Mucosa of rectum (tissue), 2 donors: ENCODE measurements around the gene LGALS1.
"Not testable (repeated sequence)": the region's sequence is repeated elsewhere in the genome, so short reads cannot be mapped to it uniquely, and the experiment has no call there.

Experiments used
- H3K27ac ChIP-seq, 2 donors: one replicate each; pipeline ENCODE4 v1.7.0; 2013; ENCODE audit warnings: inconsistent platforms in 2 of 2, low read depth in 2 of 2, low read length in 2 of 2
- H3K27me3 ChIP-seq, 2 donors: one replicate each; pipeline ENCODE4 v1.7.0; 2013; ENCODE audit warnings: low read length in 2 of 2; ENCODE audit not compliant: control insufficient read depth in 2 of 2, insufficient read depth in 2 of 2
- H3K36me3 ChIP-seq, 2 donors: one replicate each; pipeline ENCODE4 v1.7.0; 2013; ENCODE audit warnings: low read length in 2 of 2; ENCODE audit not compliant: control insufficient read depth in 2 of 2, insufficient read depth in 2 of 2
- H3K4me1 ChIP-seq, 2 donors: one replicate each; pipeline ENCODE4 v1.7.0; 2013; ENCODE audit warnings: low read length in 2 of 2, mild to moderate bottlenecking in 1 of 2; ENCODE audit not compliant: control insufficient read depth in 2 of 2, insufficient read depth in 2 of 2
- H3K4me3 ChIP-seq, 2 donors: one replicate each; pipeline ENCODE4 v1.7.0; 2013; ENCODE audit warnings: low read length in 2 of 2
- H3K9ac ChIP-seq, 2 donors: one replicate each; pipeline ENCODE4 v1.7.0; 2013; ENCODE audit warnings: low read length in 2 of 2, low read depth in 1 of 2, mild to moderate bottlenecking in 1 of 2
- H3K9me3 ChIP-seq, 2 donors: one replicate each; pipeline ENCODE4 v1.7.0; 2013; ENCODE audit warnings: low read length in 2 of 2; ENCODE audit not compliant: control insufficient read depth in 2 of 2
- donor health status: healthy.
- donor health status: Normal muscosa, but diverticular disease.

The LGALS1 gene

GRCh38 chr22:37684803-37685615 is 9.6 kb downstream of the LGALS1 start:
- Histone ChIP-seq H3K27me3 (no peaks in the 10 kb centered on the region), H3K27ac (peak overlapping the region; percentile 90 to 92), H3K4me1 (peaks cover 44 to 56% of the 10 kb centered on the region in 2 donors), H3K9me3 (no peaks in the 10 kb centered on the region), H3K4me3 (peak overlapping the region; percentile 17 to 44), H3K9ac (peak overlapping the region; percentile 47 to 97), H3K36me3 (peaks cover 7 to 14% of the 10 kb centered on the region in 2 donors)

GRCh38 chr22:37686002-37686982 is 10.9 kb downstream of the LGALS1 start, which contains the start of gene NOL12:
Gene NOL12, plus strand, starts transcription at chr22:37686343. Its CDS starts 50 bp downstream, at chr22:37686393.
- no peaks in the 10 kb centered on the region for H3K9me3 ChIP-seq
- peak within 1 kb of the TSS; percentile 92 to 97 for H3K9ac ChIP-seq
- H3K4me1 ChIP-seq, result peaks cover 40 to 53% of the 10 kb centered on the region in 2 donors
- peak within 1 kb of the TSS; percentile 90 to 92 for H3K27ac ChIP-seq
- no peaks in the 10 kb centered on the region for H3K27me3 ChIP-seq
- H3K36me3 ChIP-seq, result peaks cover 12 to 25% of the 10 kb centered on the region in 2 donors
- peak within 1 kb of the TSS; percentile 99 for H3K4me3 ChIP-seq

GRCh38 chr22:37690407-37690806 is 15.0 kb downstream of the LGALS1 start:
- Histone ChIP-seq H3K4me3 (no peak overlapping the region), H3K9ac (no peak overlapping the region), H3K4me1 (peaks cover 32 to 35% of the 10 kb centered on the region in 2 donors), H3K36me3 (peaks cover 29 to 50% of the 10 kb centered on the region in 2 donors), H3K9me3 (no peaks in the 10 kb centered on the region), H3K27me3 (no peaks in the 10 kb centered on the region), H3K27ac (no peak overlapping the region)

- no peak overlapping the region for H3K27ac ChIP-seq
- no peaks in the 10 kb centered on the region for H3K27me3 ChIP-seq
- H3K9ac ChIP-seq, result no peak overlapping the region
- H3K4me1 ChIP-seq, result peaks cover 26 to 32% of the 10 kb centered on the region in 2 donors
- H3K36me3 ChIP-seq, result peaks cover 29 to 53% of the 10 kb centered on the region in 2 donors
- no peak overlapping the region for H3K4me3 ChIP-seq
- H3K9me3 ChIP-seq, result no peaks in the 10 kb centered on the region
These were observed 15.6 kb downstream of the LGALS1 start for GRCh38 chr22:37690901-37691504.

GRCh38 chr22:37692627-37693285 is 17.3 kb downstream of the LGALS1 start:
- H3K27ac ChIP-seq, result no peak overlapping the region
- no peaks in the 10 kb centered on the region for H3K9me3 ChIP-seq
- no peak overlapping the region for H3K9ac ChIP-seq
- H3K4me3 ChIP-seq, result no peak overlapping the region
- peaks cover 29 to 53% of the 10 kb centered on the region in 2 donors for H3K36me3 ChIP-seq
- no peaks in the 10 kb centered on the region for H3K27me3 ChIP-seq
- peaks cover 23 to 27% of the 10 kb centered on the region in 2 donors for H3K4me1 ChIP-seq

GRCh38 chr22:37694131-37694530 is 18.7 kb downstream of the LGALS1 start:
- not testable (repeated sequence) for H3K9ac ChIP-seq, H3K9me3 ChIP-seq, H3K27ac ChIP-seq, H3K27me3 ChIP-seq, H3K4me3 ChIP-seq
- Histone ChIP-seq H3K36me3 (peaks cover 23 to 41% of the 10 kb centered on the region in 2 donors), H3K4me1 (peaks cover 11 to 16% of the 10 kb centered on the region in 2 donors)

- H3K27ac ChIP-seq, H3K9me3 ChIP-seq, H3K27me3 ChIP-seq, H3K9ac ChIP-seq: not testable (repeated sequence)
- Histone ChIP-seq H3K4me1 (peaks cover 9 to 14% of the 10 kb centered on the region in 2 donors), H3K36me3 (peaks cover 18 to 28% of the 10 kb centered on the region in 2 donors), H3K4me3 (peak overlapping the region; percentile 29 to 57)
These were observed 20.8 kb downstream of the LGALS1 start for GRCh38 chr22:37696260-37696656.

GRCh38 chr22:37696657-37697537 is 21.5 kb downstream of the LGALS1 start, which contains the start of gene TRIOBP:
Gene TRIOBP, plus strand, starts transcription at chr22:37697048. Its CDS starts 4,318 bp downstream, at chr22:37701366.
- peak within 1 kb of the TSS; percentile 29 to 57 for H3K4me3 ChIP-seq
- H3K36me3 ChIP-seq, result peaks cover 12 to 22% of the 10 kb centered on the region in 2 donors
- H3K9me3 ChIP-seq, result no peaks in the 10 kb centered on the region
- H3K4me1 ChIP-seq, result peaks cover 9 to 14% of the 10 kb centered on the region in 2 donors
- no peaks in the 10 kb centered on the region for H3K27me3 ChIP-seq
- no peak within 1 kb of the TSS for H3K9ac ChIP-seq
- no peak within 1 kb of the TSS for H3K27ac ChIP-seq

GRCh38 chr22:37697538-37697835 is 22.1 kb downstream of the LGALS1 start:
- Histone ChIP-seq H3K27me3 (no peaks in the 10 kb centered on the region), H3K36me3 (peaks cover 10 to 17% of the 10 kb centered on the region in 2 donors), H3K4me1 (peaks cover 9 to 14% of the 10 kb centered on the region in 2 donors), H3K9me3 (no peaks in the 10 kb centered on the region), H3K27ac (no peak overlapping the region), H3K4me3 (no peak overlapping the region), H3K9ac (no peak overlapping the region)
